Measurements from ENCODE around the gene GLB1L3.
A peak's percentile ranks its signal among the peaks of the same experiment; 100 is the strongest.

Gene GLB1L3

GRCh38 chr11:134260503-134260902, 15.7 kb upstream of the GLB1L3 start:
- no peak for TF ChIP-seq ZNF274 (IDR thresholded peaks at IDR 0.05; ENCODE audit: low read depth, low read length)
- no peak overlapping the region for H3K4me3 ChIP-seq (ENCODE audit: low read length)

GRCh38 chr11:134260983-134261382, 15.2 kb upstream of the GLB1L3 start:
- H3K4me3 ChIP-seq (ENCODE audit: low read length) = no peak overlapping the region
- TF ChIP-seq ZNF274 (IDR thresholded peaks at IDR 0.05; ENCODE audit: low read depth, low read length) = no peak

GRCh38 chr11:134261626-134262488, 14.3 kb upstream of the GLB1L3 start:
- no peak overlapping the region for H3K4me3 ChIP-seq (ENCODE audit: low read length)
- TF ChIP-seq ZNF274 (IDR thresholded peaks at IDR 0.05; ENCODE audit: low read depth, low read length) = no peak

- H3K4me3 ChIP-seq (ENCODE audit: low read length) = no peak overlapping the region
- TF ChIP-seq ZNF274 (IDR thresholded peaks at IDR 0.05; ENCODE audit: low read depth, low read length) = no peak
These were observed 11.0 kb upstream of the GLB1L3 start for GRCh38 chr11:134264966-134265764.

GRCh38 chr11:134266440-134266839, 9.7 kb upstream of the GLB1L3 start:
- H3K4me3 ChIP-seq (ENCODE audit: low read length) = no peak overlapping the region
- no peak for TF ChIP-seq ZNF274 (IDR thresholded peaks at IDR 0.05; ENCODE audit: low read depth, low read length)

- H3K4me3 ChIP-seq (ENCODE audit: low read length) = no peak overlapping the region
- TF ChIP-seq ZNF274 (IDR thresholded peaks at IDR 0.05; ENCODE audit: low read depth, low read length) = no peak
These were observed 9.3 kb upstream of the GLB1L3 start for GRCh38 chr11:134266841-134267251.

- no peak for TF ChIP-seq ZNF274 (IDR thresholded peaks at IDR 0.05; ENCODE audit: low read depth, low read length)
- H3K4me3 ChIP-seq (ENCODE audit: low read length) = no peak overlapping the region
These were observed 8.7 kb upstream of the GLB1L3 start for GRCh38 chr11:134267461-134267860.

GRCh38 chr11:134267966-134268365, 8.2 kb upstream of the GLB1L3 start:
- TF ChIP-seq ZNF274 (IDR thresholded peaks at IDR 0.05; ENCODE audit: low read depth, low read length) = no peak
- H3K4me3 ChIP-seq (ENCODE audit: low read length) = no peak overlapping the region

- no peak overlapping the region for H3K4me3 ChIP-seq (ENCODE audit: low read length)
- no peak for TF ChIP-seq ZNF274 (IDR thresholded peaks at IDR 0.05; ENCODE audit: low read depth, low read length)
These were observed 5.9 kb upstream of the GLB1L3 start for GRCh38 chr11:134270250-134270714.

GRCh38 chr11:134271978-134272377, 4.2 kb upstream of the GLB1L3 start:
- no peak overlapping the region for H3K4me3 ChIP-seq (ENCODE audit: low read length)
- no peak for TF ChIP-seq ZNF274 (IDR thresholded peaks at IDR 0.05; ENCODE audit: low read depth, low read length)

- TF ChIP-seq ZNF274 (IDR thresholded peaks at IDR 0.05; ENCODE audit: low read depth, low read length) = no peak
- no peak overlapping the region for H3K4me3 ChIP-seq (ENCODE audit: low read length)
These were observed 3.5 kb upstream of the GLB1L3 start for GRCh38 chr11:134272381-134273316.

- no peak for TF ChIP-seq ZNF274 (IDR thresholded peaks at IDR 0.05; ENCODE audit: low read depth, low read length)
- H3K4me3 ChIP-seq (ENCODE audit: low read length) = no peak overlapping the region
These were observed 2.9 kb upstream of the GLB1L3 start for GRCh38 chr11:134273317-134273712.

- H3K4me3 ChIP-seq (ENCODE audit: low read length) = peak overlapping the region; percentile 2; the same call in 1 of the 2 replicates
- TF ChIP-seq ZNF274 (IDR thresholded peaks at IDR 0.05; ENCODE audit: low read depth, low read length) = no peak
These were observed 1.0 kb upstream of the GLB1L3 start for GRCh38 chr11:134275188-134275533.

Measured in GM08714 (cell line).